GM19240 (cell line): ENCODE results near the gene FAM3C.

Experiments used
- DNase-seq: peaks from one replicate; pipeline ENCODE4 v3.0.0; 2011; ENCODE audit warnings: low spot score; ENCODE audit not compliant: insufficient read length

The FAM3C gene

GRCh38 chr7:121300685-121301420, 95.3 kb downstream of the FAM3C start:
- no peak for DNase-seq
